BLaER1 treated with 17β-estradiol and CSF1 and Interleukin-3, amounts not matched to agents 10 nM and 100 nM (cell line): ENCODE results near the gene KRTAP3-3.
"Not testable (repeated sequence)": the region's sequence is repeated elsewhere in the genome, so short reads cannot be mapped to it uniquely, and the experiment has no call there.

Experiments
- H3K27ac ChIP-seq, 11 experiments: shearing (Covaris generic); formaldehyde crosslinking; 2 replicates each; pipeline ENCODE4 v1.8.1; 2022
- H3K27me3 ChIP-seq, 11 experiments: shearing (Covaris generic); formaldehyde crosslinking; 2 replicates each; pipeline ENCODE4 v1.8.1; 2022
- H3K36me3 ChIP-seq, 11 experiments: shearing (Covaris generic); formaldehyde crosslinking; 2 replicates each; pipeline ENCODE4 v1.8.1; 2022
- H3K4me1 ChIP-seq, 10 experiments: shearing (Covaris generic); formaldehyde crosslinking; 2 replicates each; pipeline ENCODE4 v1.8.1; 2022
- H3K4me2 ChIP-seq, 11 experiments: shearing (Covaris generic); formaldehyde crosslinking; 2 replicates each; pipeline ENCODE4 v1.8.1; 2022
- H3K4me3 ChIP-seq, 10 experiments: shearing (Covaris generic); formaldehyde crosslinking; 2 replicates each; pipeline ENCODE4 v1.8.1; 2022
- H3K9ac ChIP-seq, 11 experiments: shearing (Covaris generic); formaldehyde crosslinking; 2 replicates each; pipeline ENCODE4 v1.8.1; 2022
- H3K9me3 ChIP-seq, 11 experiments: shearing (Covaris generic); formaldehyde crosslinking; replicated peaks in 1 of 11; 2 replicates each; pipeline ENCODE4 v1.8.1; 2022
- H4K20me1 ChIP-seq, 11 experiments: shearing (Covaris generic); formaldehyde crosslinking; 2 replicates each; pipeline ENCODE4 v1.8.1; 2022
- Cebpa-rat ChIP-seq, 11 experiments: shearing (Covaris generic); IDR thresholded peaks; 2 replicates each; pipeline ENCODE4 v1.8.1; 2022

KRTAP3-3 gene

DNA sequence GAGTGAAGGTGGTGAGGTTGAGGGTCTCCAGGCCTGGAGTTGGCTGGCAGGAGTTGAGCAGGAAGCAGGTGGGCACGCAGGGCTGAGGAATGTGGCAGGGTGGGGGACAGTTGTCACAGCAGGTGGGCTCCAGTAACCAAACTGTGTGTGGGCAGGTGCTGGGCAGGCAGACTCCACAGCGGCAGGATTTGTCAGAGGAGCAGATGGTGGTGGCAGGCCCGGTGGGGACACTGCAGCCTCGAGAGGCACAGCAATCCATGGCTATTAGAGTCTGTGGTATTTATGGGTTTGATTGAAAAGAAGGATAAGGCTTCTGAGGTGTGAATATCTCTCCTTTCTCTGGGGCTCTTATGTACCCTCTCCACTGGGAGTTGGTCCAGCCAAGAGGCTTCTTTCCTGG lies at the start of gene KRTAP3-3:
Gene KRTAP3-3 (minus strand): TSS at position 326 of the 400 bp plus-strand sequence. CDS start 67 bp downstream, at position 259.
- H3K4me2 ChIP-seq = no peak within 1 kb of the TSS
- H3K36me3 ChIP-seq = no peaks in the 10 kb centered on the region
- no peaks in the 10 kb centered on the region for H3K4me1 ChIP-seq
- H3K4me3 ChIP-seq = no peak within 1 kb of the TSS
- peaks cover 0 to 7% (median 4%) of the 10 kb centered on the region in 11 experiments; a peak in 7 of 22 replicates for H3K9me3 ChIP-seq
- H3K27ac ChIP-seq = no peak within 1 kb of the TSS
- no peak within 1 kb of the TSS for H3K9ac ChIP-seq
- H4K20me1 ChIP-seq = no peaks in the 10 kb centered on the region
- TF ChIP-seq Cebpa-rat (IDR thresholded peaks at IDR 0.05) = no peak
- no peaks in the 10 kb centered on the region for H3K27me3 ChIP-seq

DNA sequence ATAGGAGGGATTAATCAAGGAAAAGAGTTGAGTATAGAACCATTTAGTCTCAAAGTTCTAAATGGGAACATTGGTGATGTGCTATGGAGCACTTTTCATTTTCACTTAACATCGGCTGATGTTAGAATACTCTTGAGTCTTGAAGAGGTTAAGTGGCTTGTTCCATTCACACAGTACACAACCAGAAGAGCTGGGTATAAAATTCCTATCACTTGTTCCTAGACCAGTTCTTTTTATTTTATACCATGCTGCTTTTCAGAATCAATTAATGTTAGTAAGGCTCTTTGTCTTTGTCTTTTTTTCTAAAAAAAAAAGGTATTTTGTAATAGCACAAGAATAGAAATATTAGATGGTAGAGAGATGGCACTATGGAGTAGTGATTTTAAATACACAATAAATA lies 49.0 kb upstream of the KRTAP3-3 start:
- TF ChIP-seq Cebpa-rat (IDR thresholded peaks at IDR 0.05) = no peak
- H3K9me3 ChIP-seq = peaks cover 7 to 18% (median 14%) of the 10 kb centered on the region in 11 experiments; a peak in 20 of 22 replicates

DNA sequence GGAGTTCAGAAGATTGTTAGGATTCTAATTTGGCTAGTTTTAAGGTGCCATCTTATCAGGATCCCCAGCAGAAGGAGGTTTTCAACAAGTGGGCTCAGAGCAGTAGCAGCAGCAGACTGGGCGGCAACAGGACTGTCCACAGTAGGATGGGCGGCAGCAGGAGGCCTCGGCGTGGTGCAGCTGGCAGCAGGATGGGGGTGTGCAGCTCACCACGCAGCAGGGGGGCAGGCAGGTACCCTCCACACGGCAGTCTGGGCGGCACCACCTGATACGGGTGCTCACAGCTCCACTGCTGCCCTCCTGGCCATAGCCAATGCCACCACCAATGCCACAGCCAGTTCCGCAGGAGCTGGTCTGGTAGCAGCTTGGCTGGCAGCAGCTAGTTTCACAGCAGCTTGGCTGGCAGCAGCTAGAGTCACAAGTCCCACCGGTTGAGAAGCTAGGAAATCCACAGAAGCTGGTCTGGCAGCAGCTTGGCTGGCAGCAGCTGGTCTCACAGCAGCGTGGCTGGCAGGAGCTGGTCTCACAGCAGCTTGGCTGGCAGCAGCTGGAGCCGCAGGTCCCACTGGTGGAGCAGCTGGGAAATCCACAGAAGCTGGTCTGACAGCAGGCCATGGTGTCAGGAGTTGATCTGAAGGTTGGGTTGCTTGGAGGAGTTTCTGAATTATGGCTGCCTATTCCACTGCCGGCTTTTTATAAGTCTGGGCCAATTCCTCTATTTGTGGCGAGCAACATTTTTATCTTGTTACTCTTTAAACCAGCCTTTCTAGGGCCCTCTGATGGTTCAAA lies 47.0 kb upstream of the KRTAP3-3 start, which contains the start of gene KRTAP1-1:
Gene KRTAP1-1 (minus strand): TSS at position 668 of the 789 bp plus-strand sequence. CDS start 53 bp downstream, at position 615.
- not testable (repeated sequence) for H3K9ac ChIP-seq, H4K20me1 ChIP-seq, H3K27ac ChIP-seq, H3K4me3 ChIP-seq, H3K4me1 ChIP-seq, H3K27me3 ChIP-seq, H3K4me2 ChIP-seq, H3K36me3 ChIP-seq
- H3K9me3 ChIP-seq = peaks cover 7 to 18% (median 14%) of the 10 kb centered on the region in 11 experiments; a peak in 20 of 22 replicates

More for the DNA sequence above, 49.0 kb upstream of the KRTAP3-3 start:
- Histone ChIP-seq H3K9ac (no peak overlapping the region), H3K4me3 (no peak overlapping the region), H3K27me3 (no peaks in the 10 kb centered on the region), H3K4me1 (no peaks in the 10 kb centered on the region), H3K36me3 (no peaks in the 10 kb centered on the region), H3K27ac (no peak overlapping the region), H4K20me1 (no peaks in the 10 kb centered on the region), H3K4me2 (no peak overlapping the region)

DNA sequence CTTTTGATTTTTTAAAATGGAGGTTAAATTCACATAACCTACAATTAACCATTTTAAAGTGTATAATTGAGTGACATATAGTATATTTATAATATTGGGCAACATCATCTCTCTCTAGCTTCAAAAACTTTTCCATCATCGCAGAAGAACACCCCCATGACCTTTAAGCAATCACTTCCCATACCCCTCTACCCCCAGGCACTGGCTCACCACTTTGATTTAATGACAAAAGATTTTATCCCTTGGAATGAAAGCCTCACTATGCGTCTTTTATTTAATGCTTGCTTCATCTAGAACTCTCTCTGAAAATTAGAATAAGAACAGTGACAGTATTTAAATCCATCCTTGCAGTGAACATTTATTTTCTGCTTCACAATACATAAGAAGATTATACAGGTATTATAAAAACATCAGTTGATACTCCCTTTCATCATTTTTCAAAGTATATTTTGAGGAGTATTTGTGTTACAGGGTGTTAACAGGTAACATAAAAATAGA lies 43.9 kb upstream of the KRTAP3-3 start:
- Histone ChIP-seq H3K9ac (no peak overlapping the region), H3K4me2 (no peak overlapping the region), H3K9me3 (peaks cover under 1 to 6% (median 5%) of the 10 kb centered on the region in 11 experiments; a peak in 13 of 22 replicates), H3K4me1 (no peaks in the 10 kb centered on the region), H3K27ac (no peak overlapping the region), H3K4me3 (no peak overlapping the region), H4K20me1 (no peaks in the 10 kb centered on the region), H3K27me3 (no peaks in the 10 kb centered on the region), H3K36me3 (no peaks in the 10 kb centered on the region)
- no peak for TF ChIP-seq Cebpa-rat (IDR thresholded peaks at IDR 0.05)

DNA sequence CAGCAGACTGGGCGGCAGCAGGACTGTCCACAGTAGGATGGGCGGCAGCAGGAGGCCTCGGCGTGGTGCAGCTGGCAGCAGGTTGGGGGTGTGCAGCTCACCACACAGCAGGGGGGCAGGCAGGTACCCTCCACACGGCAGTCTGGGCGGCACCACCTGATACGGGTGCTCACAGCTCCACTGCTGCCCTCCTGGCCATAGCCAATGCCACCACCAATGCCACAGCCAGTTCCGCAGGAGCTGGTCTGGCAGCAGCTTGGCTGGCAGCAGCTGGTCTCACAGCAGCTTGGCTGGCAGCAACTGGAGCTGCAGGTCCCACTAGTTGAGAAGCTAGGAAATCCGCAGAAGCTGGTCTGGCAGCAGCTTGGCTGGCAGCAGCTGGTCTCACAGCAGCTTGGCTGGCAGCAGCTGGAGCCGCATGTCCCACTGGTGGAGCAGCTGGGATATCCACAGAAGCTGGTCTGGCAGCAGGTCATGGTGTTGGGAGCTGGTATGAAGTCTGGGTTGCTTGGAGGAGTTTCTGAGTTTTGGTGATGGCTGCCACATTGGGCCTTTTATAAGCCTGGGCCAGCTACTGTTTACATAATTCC lies 40.5 kb upstream of the KRTAP3-3 start, which contains the start of gene KRTAP1-3:
Gene KRTAP1-3 (minus strand): TSS at position 529 of the 590 bp plus-strand sequence. CDS start 53 bp downstream, at position 476.
- H3K27me3 ChIP-seq, H3K4me1 ChIP-seq, H3K9ac ChIP-seq, H4K20me1 ChIP-seq, H3K36me3 ChIP-seq, H3K9me3 ChIP-seq, H3K4me2 ChIP-seq, H3K4me3 ChIP-seq, H3K27ac ChIP-seq: not testable (repeated sequence)

DNA sequence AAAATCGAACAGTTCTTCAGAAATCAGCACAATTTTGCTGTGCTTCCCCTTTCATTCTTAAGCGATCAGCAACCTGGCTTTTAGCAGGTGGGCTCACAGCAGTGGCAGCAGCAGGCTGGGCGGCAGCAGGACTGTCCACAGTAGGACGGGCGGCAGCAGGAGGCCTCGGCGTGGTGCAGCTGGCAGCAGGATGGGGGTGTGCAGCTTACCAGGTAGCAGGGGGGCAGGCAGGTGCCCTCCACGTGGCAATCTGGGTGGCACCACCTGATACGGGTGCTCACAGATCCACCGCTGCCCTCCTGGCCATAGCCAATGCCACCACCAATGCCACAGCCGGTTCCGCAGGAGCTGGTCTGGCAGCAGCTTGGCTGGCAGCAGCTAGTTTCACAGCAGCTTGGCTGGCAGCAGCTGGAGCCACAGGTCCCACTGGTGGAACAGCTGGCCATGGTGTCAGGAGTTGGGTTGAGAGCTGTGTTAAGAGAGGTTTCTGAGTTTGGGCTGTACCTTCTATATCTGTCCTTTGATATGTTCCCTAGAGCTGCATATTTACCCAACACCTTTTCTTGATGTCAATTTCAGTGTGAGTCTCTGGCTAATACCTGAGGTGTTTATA lies 35.8 kb upstream of the KRTAP3-3 start, which contains the start of gene KRTAP1-4:
Gene KRTAP1-4 (minus strand): TSS at position 563 of the 613 bp plus-strand sequence. CDS start 117 bp downstream, at position 446.
- Histone ChIP-seq H3K4me3 (no peak within 1 kb of the TSS), H3K9me3 (no peaks in the 10 kb centered on the region), H3K4me1 (no peaks in the 10 kb centered on the region), H3K4me2 (no peak within 1 kb of the TSS), H3K36me3 (no peaks in the 10 kb centered on the region), H4K20me1 (no peaks in the 10 kb centered on the region), H3K27ac (no peak within 1 kb of the TSS), H3K9ac (no peak within 1 kb of the TSS), H3K27me3 (no peaks in the 10 kb centered on the region)
- no peak for TF ChIP-seq Cebpa-rat (IDR thresholded peaks at IDR 0.05)

DNA sequence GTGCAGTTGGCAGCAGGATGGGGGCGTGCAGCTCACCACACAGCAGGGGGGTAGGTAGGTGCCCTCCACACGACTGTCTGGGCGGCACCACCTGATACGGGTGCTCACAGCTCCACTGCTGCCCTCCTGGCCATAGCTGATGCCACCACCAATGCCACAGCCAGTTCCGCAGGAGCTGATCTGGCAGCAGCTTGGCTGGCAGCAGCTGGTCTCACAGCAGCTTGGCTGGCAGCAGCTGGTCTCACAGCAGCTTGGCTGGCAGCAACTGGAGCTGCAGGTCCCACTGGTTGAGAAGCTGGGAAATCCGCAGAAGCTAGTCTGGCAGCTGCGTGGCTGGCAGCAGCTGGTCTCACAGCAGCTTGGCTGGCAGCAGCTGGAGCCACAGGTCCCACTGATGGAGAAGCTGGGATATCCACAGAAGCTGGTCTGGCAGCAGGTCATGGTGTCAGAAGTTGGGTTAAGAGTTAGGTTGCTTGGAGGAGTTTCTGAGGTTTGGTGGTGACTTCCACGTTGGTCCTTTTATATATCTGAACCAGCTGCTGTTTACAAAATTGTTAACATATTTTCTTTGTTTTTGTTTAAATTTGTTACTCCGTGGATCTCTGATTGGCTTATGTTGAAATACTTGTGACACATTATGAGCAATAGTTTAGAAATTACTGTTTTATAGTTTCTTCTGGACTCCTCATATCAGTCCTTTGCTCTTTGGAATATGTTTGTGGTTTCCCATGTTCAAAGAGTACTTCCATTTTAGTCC lies 32.9 kb upstream of the KRTAP3-3 start, which contains the start of gene KRTAP1-5:
Gene KRTAP1-5 (minus strand): TSS at position 494 of the 757 bp plus-strand sequence. CDS start 53 bp downstream, at position 441.
- no peaks in the 10 kb centered on the region for H4K20me1 ChIP-seq

DNA sequence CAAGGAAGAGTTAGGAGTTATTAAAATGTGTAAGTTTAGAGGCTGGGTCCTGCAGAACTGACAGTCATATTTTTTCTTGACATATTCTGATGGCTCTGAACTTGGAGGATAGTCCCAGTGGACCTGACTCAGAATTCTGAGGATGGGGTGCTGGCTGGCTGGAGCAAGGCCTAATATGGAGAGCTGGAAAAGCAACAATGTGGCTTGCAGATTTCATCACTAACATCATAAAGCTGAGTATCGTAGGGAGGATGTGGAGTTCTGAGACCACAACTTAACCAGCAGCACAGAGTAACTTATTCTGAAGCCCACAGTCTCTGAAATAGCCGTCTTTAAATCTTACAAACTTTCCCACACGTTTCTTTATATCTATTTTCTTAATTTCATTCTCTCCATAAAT lies 30.7 kb upstream of the KRTAP3-3 start:
- H3K4me1 ChIP-seq = no peaks in the 10 kb centered on the region
- TF ChIP-seq Cebpa-rat (IDR thresholded peaks at IDR 0.05) = no peak
- no peak overlapping the region for H3K9ac ChIP-seq
- H3K36me3 ChIP-seq = no peaks in the 10 kb centered on the region
- no peak overlapping the region for H3K27ac ChIP-seq
- H3K4me2 ChIP-seq = no peak overlapping the region
- H3K27me3 ChIP-seq = no peaks in the 10 kb centered on the region
- H4K20me1 ChIP-seq = no peaks in the 10 kb centered on the region
- H3K4me3 ChIP-seq = no peak overlapping the region
- H3K9me3 ChIP-seq = peaks cover 0 to 13% (median 6%) of the 10 kb centered on the region in 11 experiments; a peak in 6 of 22 replicates

More for the DNA sequence above, 32.9 kb upstream of the KRTAP3-3 start, which contains the start of gene KRTAP1-5:
- Histone ChIP-seq H3K27me3 (no peaks in the 10 kb centered on the region), H3K9me3 (peaks cover 0 to 2% (median 0%) of the 10 kb centered on the region in 11 experiments; a peak in 3 of 22 replicates), H3K4me2 (no peak within 1 kb of the TSS), H3K4me3 (no peak within 1 kb of the TSS), H3K9ac (no peak within 1 kb of the TSS), H3K27ac (no peak within 1 kb of the TSS), H3K36me3 (no peaks in the 10 kb centered on the region), H3K4me1 (no peaks in the 10 kb centered on the region)
- TF ChIP-seq Cebpa-rat (IDR thresholded peaks at IDR 0.05) = no peak
